HG02763 (cell line): Measurements from ENCODE around the gene IPO7.

Source experiments
- ATAC-seq: cut with Tn5 transposase; IDR thresholded peaks from one replicate; pipeline ENCODE4 v1.9.1; 2021; ENCODE audit warnings: mild to moderate bottlenecking, moderate library complexity; ENCODE audit not compliant: unreplicated experiment

Gene IPO7

GRCh38 chr11:9489080-9489765 is 104.8 kb downstream of the IPO7 start:
- ATAC-seq: no peak

- ATAC-seq: no peak
Observed at GRCh38 chr11:9490376-9490775, 105.9 kb downstream of the IPO7 start.

GRCh38 chr11:9493492-9493891 is 109.0 kb downstream of the IPO7 start:
- no peak for ATAC-seq

DNA sequence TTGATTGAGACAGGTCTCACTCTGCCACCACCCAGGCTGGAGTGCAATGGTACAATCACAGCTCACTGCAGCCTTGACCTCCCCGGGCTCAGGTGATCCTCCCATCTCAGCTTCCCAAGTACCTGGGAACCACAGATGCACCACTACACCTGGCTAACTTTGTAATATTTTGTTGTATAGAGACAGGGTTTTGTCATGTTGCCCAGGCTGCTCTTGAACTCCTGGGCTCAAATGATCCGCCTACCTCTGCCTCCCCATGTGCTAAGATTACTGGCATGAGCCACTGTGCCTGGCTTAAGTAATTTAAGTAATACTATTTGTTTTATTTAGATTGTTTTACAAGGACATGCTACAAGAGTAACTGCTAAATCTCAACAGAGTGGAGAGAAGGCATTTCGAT is 109.9 kb downstream of the IPO7 start:
- ATAC-seq: no peak

GRCh38 chr11:9495803-9496514 is 111.5 kb downstream of the IPO7 start:
- ATAC-seq: no peak
